ENCODE results near the gene NTHL1.

NTHL1 gene

GRCh38 chr16:2084895-2085625 is 37.4 kb upstream of the NTHL1 start:
- DNase-seq (ENCODE audit: low read depth in 2 of 3, low spot score in 1 of 3) = no peak

- no peak for DNase-seq (ENCODE audit: low read depth in 2 of 3, low spot score in 1 of 3)
Observed at GRCh38 chr16:2083876-2084780, 36.5 kb upstream of the NTHL1 start.

GRCh38 chr16:2083409-2083808 is 35.8 kb upstream of the NTHL1 start:
- no peak for DNase-seq (ENCODE audit: low read depth in 2 of 3, low spot score in 1 of 3)

- DNase-seq (ENCODE audit: low read depth in 2 of 3, low spot score in 1 of 3) = no peak
Observed at GRCh38 chr16:2082983-2083364, 35.3 kb upstream of the NTHL1 start.

- no peak for DNase-seq (ENCODE audit: low read depth in 2 of 3, low spot score in 1 of 3)
Observed at GRCh38 chr16:2082171-2082982, 34.7 kb upstream of the NTHL1 start.

GRCh38 chr16:2081201-2082084 is 33.8 kb upstream of the NTHL1 start:
- DNase-seq (ENCODE audit: low read depth in 2 of 3, low spot score in 1 of 3) = no peak

- DNase-seq (ENCODE audit: low read depth in 2 of 3, low spot score in 1 of 3) = no peak
Observed at GRCh38 chr16:2079991-2080390, 32.4 kb upstream of the NTHL1 start.

GRCh38 chr16:2079311-2079800 is 31.7 kb upstream of the NTHL1 start:
- DNase-seq (ENCODE audit: low read depth in 2 of 3, low spot score in 1 of 3) = no peak

GRCh38 chr16:2078691-2079090 is 31.1 kb upstream of the NTHL1 start:
- no peak for DNase-seq (ENCODE audit: low read depth in 2 of 3, low spot score in 1 of 3)

GRCh38 chr16:2078096-2078495 is 30.5 kb upstream of the NTHL1 start:
- no peak for DNase-seq (ENCODE audit: low read depth in 2 of 3, low spot score in 1 of 3)

GRCh38 chr16:2077696-2078095 is 30.1 kb upstream of the NTHL1 start:
- no peak for DNase-seq (ENCODE audit: low read depth in 2 of 3, low spot score in 1 of 3)

- DNase-seq (ENCODE audit: low read depth in 2 of 3, low spot score in 1 of 3) = no peak
Observed at GRCh38 chr16:2077016-2077415, 29.4 kb upstream of the NTHL1 start.

GRCh38 chr16:2076072-2076865 is 28.6 kb upstream of the NTHL1 start:
- no peak for DNase-seq (ENCODE audit: low read depth in 2 of 3, low spot score in 1 of 3)

GRCh38 chr16:2075631-2076030 is 28.0 kb upstream of the NTHL1 start:
- no peak for DNase-seq (ENCODE audit: low read depth in 2 of 3, low spot score in 1 of 3)

GRCh38 chr16:2074071-2074470 is 26.4 kb upstream of the NTHL1 start:
- no peak for DNase-seq (ENCODE audit: low read depth in 2 of 3, low spot score in 1 of 3)

GRCh38 chr16:2072926-2073325 is 25.3 kb upstream of the NTHL1 start:
- DNase-seq (ENCODE audit: low read depth in 2 of 3, low spot score in 1 of 3) = no peak

GRCh38 chr16:2071454-2072202 is 24.0 kb upstream of the NTHL1 start:
- DNase-seq (ENCODE audit: low read depth in 2 of 3, low spot score in 1 of 3) = no peak

GRCh38 chr16:2070576-2071453 is 23.2 kb upstream of the NTHL1 start:
- no peak for DNase-seq (ENCODE audit: low read depth in 2 of 3, low spot score in 1 of 3)

Data from stimulated activated CD4-positive, alpha-beta T cell treated with anti-CD3 and anti-CD28 coated beads, Interleukin-12 subunit alpha, Interleukin-12 subunit beta, amount 100 ng/mL, for 48 hours (primary cell).